Endothelial cell of umbilical vein (primary cell): ENCODE data around the gene KLHL17. TPM values are rescaled to one million over a fixed set of nuclear protein-coding genes. Genes with fewer than 3 reads are reported as not detected.
"Not testable (repeated sequence)": the region's sequence is repeated elsewhere in the genome, so short reads cannot be mapped to it uniquely, and the experiment has no call there.

ENCODE experiments used
- BruUV-seq: library from RNA; stranded (reverse); fragments of 400-500 nt; replicated peaks from 2 replicates; lab custom pipeline; 2021; lab: Mats Ljungman, UMichigan
- CTCF ChIA-PET: fragments of 300-600, 350-600 bp; sonication (Branson Sonifier 250); formaldehyde crosslinking; loops from one replicate; lab custom pipeline; 2021; ENCODE audit warnings: antibody characterized with exemption, inconsistent platforms; lab: Charles Lee
- POLR2A ChIA-PET: fragments of 300-600, 350-600 bp; sonication (Branson Sonifier 250); formaldehyde crosslinking; loops from one replicate; lab custom pipeline; 2021; ENCODE audit warnings: antibody characterized with exemption, inconsistent platforms; lab: Charles Lee
- DNase-seq: peaks from one replicate; pipeline ENCODE4 v3.0.0-alpha.2; 2011; ENCODE audit warnings: low read depth, low spot score
- FAIRE-seq: peaks from 2 replicates; lab custom pipeline; 2011; peaks lifted over from hg19 to GRCh38; lab: Jason Lieb, UNC
- H2AFZ ChIP-seq: 2 replicates; pipeline ENCODE4 v1.6.0; 2012; ENCODE audit warnings: low read depth, low read length, control low read depth, inconsistent platforms
- H3K27ac ChIP-seq: 2 replicates; pipeline ENCODE4 v1.5.1; 2011; ENCODE audit warnings: low read depth, mild to moderate bottlenecking, control low read depth, low read length, moderate library complexity; ENCODE audit not compliant: insufficient read depth
- H3K27me3 ChIP-seq, 2 experiments: 2 replicates each; pipeline versions ENCODE4 v1.6.0 to v1.6.1; 2011; ENCODE audit warnings: low read length in 2 of 2, mixed read lengths in 1 of 2; ENCODE audit not compliant: control insufficient read depth in 2 of 2, insufficient read depth in 2 of 2
- H3K36me3 ChIP-seq, 2 experiments: 2 replicates in 1 of 2; 3 replicates in 1 of 2; pipeline ENCODE4 v1.5.1; 2011; ENCODE audit warnings: low read length in 2 of 2, mild to moderate bottlenecking in 1 of 2, moderate library complexity in 1 of 2; ENCODE audit not compliant: control insufficient read depth in 2 of 2, insufficient read depth in 2 of 2; ENCODE audit errors: extremely low read depth in 1 of 2
- H3K4me1 ChIP-seq: 3 replicates; pipeline ENCODE4 v1.5.1; 2011; ENCODE audit warnings: mild to moderate bottlenecking, low read length; ENCODE audit not compliant: control insufficient read depth, insufficient read depth; ENCODE audit errors: extremely low read depth
- H3K4me2 ChIP-seq: 2 replicates; pipeline ENCODE4 v1.6.1; 2011; ENCODE audit warnings: low read length, control low read depth, mixed read lengths; ENCODE audit not compliant: insufficient read depth
- H3K4me3 ChIP-seq, 3 experiments: fragments of 200-600 bp in 1 of 3; sonication (generic), shearing (Covaris generic) in 1 of 3; replicated peaks in 1 of 3; 2 replicates each; pipeline ENCODE4 v1.5.1; 2011 to 2016; ENCODE audit warnings: control low read depth in 3 of 3, low read length in 3 of 3, mild to moderate bottlenecking in 2 of 3, inconsistent platforms in 1 of 3, low read depth in 1 of 3, moderate library complexity in 1 of 3; ENCODE audit not compliant: insufficient read depth in 1 of 3
- H3K79me2 ChIP-seq: 2 replicates; pipeline ENCODE4 v1.6.0; 2012; ENCODE audit warnings: low read length, inconsistent platforms; ENCODE audit not compliant: control insufficient read depth, insufficient read depth
- H3K9ac ChIP-seq: replicated peaks from 2 replicates; pipeline ENCODE3; 2011; ENCODE audit warnings: low read length, control low read depth; ENCODE audit not compliant: insufficient read depth; ENCODE audit errors: extremely low read depth
- H3K9me1 ChIP-seq: replicated peaks from 3 replicates; pipeline ENCODE4 v1.6.0; 2011; ENCODE audit warnings: mild to moderate bottlenecking, low read length; ENCODE audit not compliant: control insufficient read depth, insufficient read depth; ENCODE audit errors: extremely low read depth
- H3K9me3 ChIP-seq: replicated peaks from 2 replicates; pipeline ENCODE4 v1.5.1; 2012; ENCODE audit warnings: low read length, inconsistent platforms; ENCODE audit not compliant: control insufficient read depth, insufficient read depth
- H4K20me1 ChIP-seq: replicated peaks from 2 replicates; pipeline ENCODE3; 2011; ENCODE audit warnings: mild to moderate bottlenecking, low read length; ENCODE audit not compliant: control insufficient read depth, insufficient read depth; ENCODE audit errors: extremely low read depth
- CTCF ChIP-seq, 2 donors: IDR thresholded peaks; 1 replicate in 1 of 2; 2 replicates in 1 of 2; pipeline ENCODE4 v1.5.1; 2011; ENCODE audit warnings: low read length in 2 of 2, mild to moderate bottlenecking in 2 of 2, moderate library complexity in 2 of 2, control low read depth in 1 of 2, inconsistent platforms in 1 of 2, low read depth in 1 of 2; ENCODE audit not compliant: insufficient read depth in 1 of 2; ENCODE audit errors: extremely low read depth in 1 of 2
- EZH2 ChIP-seq: IDR thresholded peaks from 2 replicates; pipeline ENCODE4 v1.6.1; 2012; ENCODE audit warnings: borderline replicate concordance, low read depth, mild to moderate bottlenecking, moderate library complexity, low read length, inconsistent platforms; ENCODE audit not compliant: severe bottlenecking
- FOS ChIP-seq: IDR thresholded peaks from 2 replicates; pipeline ENCODE4 v1.6.1; 2011; ENCODE audit warnings: mild to moderate bottlenecking, low read length, moderate library complexity, borderline replicate concordance; ENCODE audit not compliant: insufficient read depth
- GATA2 ChIP-seq: IDR thresholded peaks from 2 replicates; pipeline ENCODE4 v1.7.0; 2011; ENCODE audit warnings: low read depth, mild to moderate bottlenecking, moderate library complexity, mixed read lengths, low read length; ENCODE audit not compliant: insufficient read length, insufficient read depth
- JUN ChIP-seq: IDR thresholded peaks from 2 replicates; pipeline ENCODE4 v1.6.1; 2011; ENCODE audit warnings: borderline replicate concordance, low read depth; ENCODE audit not compliant: insufficient read length, insufficient read depth
- MAX ChIP-seq: IDR thresholded peaks from 2 replicates; pipeline ENCODE4 v1.6.1; 2011; ENCODE audit not compliant: insufficient read depth, insufficient read length
- MYC ChIP-seq: IDR thresholded peaks from one replicate; pipeline ENCODE4 v1.6.1; 2011; ENCODE audit warnings: mild to moderate bottlenecking, low read depth, low read length
- POLR2A ChIP-seq: IDR thresholded peaks from 2 replicates; pipeline ENCODE4 v1.6.1; 2012; ENCODE audit warnings: low read depth, mild to moderate bottlenecking, control low read depth, low read length
- POLR2AphosphoS5 ChIP-seq: IDR thresholded peaks from 2 replicates; pipeline ENCODE4 v1.6.1; 2012; ENCODE audit warnings: low read depth, mild to moderate bottlenecking, control low read depth, low read length, moderate library complexity; ENCODE audit not compliant: insufficient read depth
- dilution Hi-C: fragments of 300-500 bp; cut with MboI; formaldehyde crosslinking; loops from one replicate; pipeline ENCODE4 v1.15.0; 2019; ENCODE audit warnings: low sequenced_read_pairs; ENCODE audit not compliant: extremely low pct_ligation_motif_present
- intact Hi-C: fragments of 100-400 bp; cut with micrococcal nuclease; formaldehyde crosslinking; loops from one replicate; pipeline ENCODE4 v1.10.0; 2022
- polyA plus RNA-seq, 4 experiments: library from polyadenylated mRNA; depleted of rRNA in 3 of 4; stranded (reverse) in 3 of 4; unstranded in 1 of 4; fragments of >200 nt; gene quantifications; 2 replicates each; pipeline versions ENCODE4 v1.2.1 to v1.2.3, GENCODE V29; 2011 to 2012; ENCODE audit warnings: missing spikeins in 1 of 4
- total RNA-seq: library from RNA; stranded (reverse); gene quantifications from 2 replicates; pipeline ENCODE4 v1.2.3, GENCODE V29; 2021

The KLHL17 gene
- total and polyA plus RNA-seq, 2 donors (not counting 3 experiments of a cell fraction or from before 2014, with no cell fraction given), result 27.0 to 30.1 TPM

- CTCF ChIA-PET, result no interaction called here
- Histone ChIP-seq H3K4me3 (no peak overlapping the region), H3K9ac (no peak overlapping the region), H3K9me3 (no peaks in the 10 kb centered on the region), H2AFZ (no peak overlapping the region), H3K27me3 (no peaks in the 10 kb centered on the region), H3K79me2 (no peaks in the 10 kb centered on the region), H3K4me1 (peaks cover 10% of the 10 kb centered on the region), H3K9me1 (no peaks in the 10 kb centered on the region), H3K4me2 (no peak overlapping the region), H3K27ac (no peak overlapping the region), H4K20me1 (no peaks in the 10 kb centered on the region), H3K36me3 (no peaks in the 10 kb centered on the region)
- DNase-seq (no peak), FAIRE-seq (no peak)
- intact Hi-C loops (loop anchor here (5.0 kb wide), 1 partner anchor 261 kb away; the partner anchor contains the start of gene UBE2J2), dilution Hi-C loops (no loop called here)
- TF ChIP-seq POLR2A (no peak), MAX (no peak), CTCF (IDR thresholded peaks at IDR 0.05; ENCODE audit: extremely low read depth in 1 of 2, insufficient read depth in 1 of 2, low read depth in 1 of 2, low read length in 2 of 2) (no peak), JUN (no peak), EZH2 (no peak), GATA2 (no peak), POLR2AphosphoS5 (no peak), MYC (no peak), FOS (no peak)
- POLR2A ChIA-PET, result no interaction called here
- BruUV-seq, result no TSS peak
These were observed 51.1 kb downstream of the KLHL17 start for GRCh38 chr1:1011396-1011949.

GRCh38 chr1:1012736-1013104 is 52.3 kb downstream of the KLHL17 start:
- H3K9me1 ChIP-seq, H3K27me3 ChIP-seq, POLR2A ChIA-PET, dilution Hi-C loops, H3K9me3 ChIP-seq, FAIRE-seq, H3K36me3 ChIP-seq, H4K20me1 ChIP-seq, DNase-seq, H3K79me2 ChIP-seq: not testable (repeated sequence)
- TSS peak; percentile 72 for BruUV-seq
- peak overlapping the region; percentile 62 for H2AFZ ChIP-seq
- intact Hi-C loops, result loop anchor here (5.0 kb wide), 1 partner anchor 260 kb away; the partner anchor contains the start of gene UBE2J2
- H3K27ac ChIP-seq, result peak overlapping the region; percentile 54
- H3K9ac ChIP-seq, result peak overlapping the region; percentile 65
- peak overlapping the region; percentile 78 for H3K4me2 ChIP-seq
- H3K4me3 ChIP-seq, result peak overlapping the region; percentile 41 to 83 (median 81)
- H3K4me1 ChIP-seq, result peaks cover 10% of the 10 kb centered on the region
- CTCF ChIA-PET, result interaction anchor here (1.7 to 4.2 kb wide), 2 partner anchors 10 to 28 kb away, joined by 11 to 41 read pairs; no protein-coding TSS in a partner anchor
